ENCODE results near the gene RPS14. TPM values are rescaled to one million over a fixed set of nuclear protein-coding genes. Genes with fewer than 3 reads are reported as not detected.

RPS14 gene
- polyA plus RNA-seq, 1 of the 3 experiments (the other 2 are of a cell fraction): 10,227 TPM

DNA sequence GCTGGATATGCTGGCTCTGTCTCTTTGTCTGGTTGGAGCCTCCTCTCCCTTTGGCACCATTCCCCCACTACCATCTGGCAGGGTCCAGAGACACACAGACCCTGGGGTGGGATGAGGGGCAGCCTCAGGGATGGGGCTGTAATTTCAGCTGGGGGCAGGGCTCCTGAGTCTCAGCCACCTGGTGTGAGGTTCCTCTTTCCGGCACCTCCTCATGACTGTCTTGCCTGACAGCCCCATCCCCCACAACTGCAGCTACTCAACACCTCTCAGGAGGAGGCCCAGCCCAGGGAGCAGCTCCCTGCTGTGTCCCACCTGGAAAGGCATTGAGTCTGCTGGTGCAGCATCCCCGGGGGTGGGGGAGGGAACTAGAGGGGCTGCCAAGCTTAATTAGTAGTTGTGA is 11.7 kb upstream of the RPS14 start:
- H3K36me3 ChIP-seq (replicated peaks in 1 of 2; ENCODE audit: control insufficient read depth in 1 of 2, insufficient read depth in 2 of 2, low read length in 1 of 2): no peaks in the 10 kb centered on the region
- TF ChIP-seq RCOR1 (IDR thresholded peaks at IDR 0.05; ENCODE audit: low read length): no peak
- no peak for TF ChIP-seq SMC3 (IDR thresholded peaks at IDR 0.05; ENCODE audit: low read depth, low read length)
- TF ChIP-seq, protein P1, sequence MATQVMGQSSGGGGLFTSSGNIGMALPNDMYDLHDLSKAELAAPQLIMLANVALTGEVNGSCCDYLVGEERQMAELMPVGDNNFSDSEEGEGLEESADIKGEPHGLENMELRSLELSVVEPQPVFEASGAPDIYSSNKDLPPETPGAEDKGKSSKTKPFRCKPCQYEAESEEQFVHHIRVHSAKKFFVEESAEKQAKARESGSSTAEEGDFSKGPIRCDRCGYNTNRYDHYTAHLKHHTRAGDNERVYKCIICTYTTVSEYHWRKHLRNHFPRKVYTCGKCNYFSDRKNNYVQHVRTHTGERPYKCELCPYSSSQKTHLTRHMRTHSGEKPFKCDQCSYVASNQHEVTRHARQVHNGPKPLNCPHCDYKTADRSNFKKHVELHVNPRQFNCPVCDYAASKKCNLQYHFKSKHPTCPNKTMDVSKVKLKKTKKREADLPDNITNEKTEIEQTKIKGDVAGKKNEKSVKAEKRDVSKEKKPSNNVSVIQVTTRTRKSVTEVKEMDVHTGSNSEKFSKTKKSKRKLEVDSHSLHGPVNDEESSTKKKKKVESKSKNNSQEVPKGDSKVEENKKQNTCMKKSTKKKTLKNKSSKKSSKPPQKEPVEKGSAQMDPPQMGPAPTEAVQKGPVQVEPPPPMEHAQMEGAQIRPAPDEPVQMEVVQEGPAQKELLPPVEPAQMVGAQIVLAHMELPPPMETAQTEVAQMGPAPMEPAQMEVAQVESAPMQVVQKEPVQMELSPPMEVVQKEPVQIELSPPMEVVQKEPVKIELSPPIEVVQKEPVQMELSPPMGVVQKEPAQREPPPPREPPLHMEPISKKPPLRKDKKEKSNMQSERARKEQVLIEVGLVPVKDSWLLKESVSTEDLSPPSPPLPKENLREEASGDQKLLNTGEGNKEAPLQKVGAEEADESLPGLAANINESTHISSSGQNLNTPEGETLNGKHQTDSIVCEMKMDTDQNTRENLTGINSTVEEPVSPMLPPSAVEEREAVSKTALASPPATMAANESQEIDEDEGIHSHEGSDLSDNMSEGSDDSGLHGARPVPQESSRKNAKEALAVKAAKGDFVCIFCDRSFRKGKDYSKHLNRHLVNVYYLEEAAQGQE (IDR thresholded peaks at IDR 0.05; ENCODE audit: low read depth, low read length): no peak
- TF ChIP-seq, protein P2, sequence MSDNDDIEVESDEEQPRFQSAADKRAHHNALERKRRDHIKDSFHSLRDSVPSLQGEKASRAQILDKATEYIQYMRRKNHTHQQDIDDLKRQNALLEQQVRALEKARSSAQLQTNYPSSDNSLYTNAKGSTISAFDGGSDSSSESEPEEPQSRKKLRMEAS (IDR thresholded peaks at IDR 0.05; ENCODE audit: low read depth): no peak
- no peak for TF ChIP-seq ELF1 (IDR thresholded peaks at IDR 0.05)
- TF ChIP-seq, protein P3, sequence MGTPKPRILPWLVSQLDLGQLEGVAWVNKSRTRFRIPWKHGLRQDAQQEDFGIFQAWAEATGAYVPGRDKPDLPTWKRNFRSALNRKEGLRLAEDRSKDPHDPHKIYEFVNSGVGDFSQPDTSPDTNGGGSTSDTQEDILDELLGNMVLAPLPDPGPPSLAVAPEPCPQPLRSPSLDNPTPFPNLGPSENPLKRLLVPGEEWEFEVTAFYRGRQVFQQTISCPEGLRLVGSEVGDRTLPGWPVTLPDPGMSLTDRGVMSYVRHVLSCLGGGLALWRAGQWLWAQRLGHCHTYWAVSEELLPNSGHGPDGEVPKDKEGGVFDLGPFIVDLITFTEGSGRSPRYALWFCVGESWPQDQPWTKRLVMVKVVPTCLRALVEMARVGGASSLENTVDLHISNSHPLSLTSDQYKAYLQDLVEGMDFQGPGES (IDR thresholded peaks at IDR 0.05; ENCODE audit: low read depth, low read length): no peak
- TF ChIP-seq, protein P4, sequence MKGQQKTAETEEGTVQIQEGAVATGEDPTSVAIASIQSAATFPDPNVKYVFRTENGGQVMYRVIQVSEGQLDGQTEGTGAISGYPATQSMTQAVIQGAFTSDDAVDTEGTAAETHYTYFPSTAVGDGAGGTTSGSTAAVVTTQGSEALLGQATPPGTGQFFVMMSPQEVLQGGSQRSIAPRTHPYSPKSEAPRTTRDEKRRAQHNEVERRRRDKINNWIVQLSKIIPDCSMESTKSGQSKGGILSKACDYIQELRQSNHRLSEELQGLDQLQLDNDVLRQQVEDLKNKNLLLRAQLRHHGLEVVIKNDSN (IDR thresholded peaks at IDR 0.05; ENCODE audit: borderline replicate concordance, low read depth): no peak
- no peak for TF ChIP-seq RAD21 (IDR thresholded peaks at IDR 0.05; ENCODE audit: low read length)
- no peak for TF ChIP-seq JUND (IDR thresholded peaks at IDR 0.05)
- TF ChIP-seq, protein P5, sequence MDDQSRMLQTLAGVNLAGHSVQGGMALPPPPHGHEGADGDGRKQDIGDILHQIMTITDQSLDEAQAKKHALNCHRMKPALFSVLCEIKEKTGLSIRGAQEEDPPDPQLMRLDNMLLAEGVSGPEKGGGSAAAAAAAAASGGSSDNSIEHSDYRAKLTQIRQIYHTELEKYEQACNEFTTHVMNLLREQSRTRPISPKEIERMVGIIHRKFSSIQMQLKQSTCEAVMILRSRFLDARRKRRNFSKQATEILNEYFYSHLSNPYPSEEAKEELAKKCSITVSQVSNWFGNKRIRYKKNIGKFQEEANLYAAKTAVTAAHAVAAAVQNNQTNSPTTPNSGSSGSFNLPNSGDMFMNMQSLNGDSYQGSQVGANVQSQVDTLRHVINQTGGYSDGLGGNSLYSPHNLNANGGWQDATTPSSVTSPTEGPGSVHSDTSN (IDR thresholded peaks at IDR 0.05): no peak
- no peak for TF ChIP-seq YY1 (IDR thresholded peaks at IDR 0.05; ENCODE audit: low read depth)
- TF ChIP-seq POLR2AphosphoS5 (IDR thresholded peaks at IDR 0.05; ENCODE audit: low read depth, low read length): no peak
- no peak for TF ChIP-seq NRF1 (IDR thresholded peaks at IDR 0.05; ENCODE audit: low read depth, low read length)
- no peak for TF ChIP-seq GATA2 (CRISPR knock-in tag; IDR thresholded peaks at IDR 0.05)
- TF ChIP-seq, protein P6, sequence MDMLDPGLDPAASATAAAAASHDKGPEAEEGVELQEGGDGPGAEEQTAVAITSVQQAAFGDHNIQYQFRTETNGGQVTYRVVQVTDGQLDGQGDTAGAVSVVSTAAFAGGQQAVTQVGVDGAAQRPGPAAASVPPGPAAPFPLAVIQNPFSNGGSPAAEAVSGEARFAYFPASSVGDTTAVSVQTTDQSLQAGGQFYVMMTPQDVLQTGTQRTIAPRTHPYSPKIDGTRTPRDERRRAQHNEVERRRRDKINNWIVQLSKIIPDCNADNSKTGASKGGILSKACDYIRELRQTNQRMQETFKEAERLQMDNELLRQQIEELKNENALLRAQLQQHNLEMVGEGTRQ (IDR thresholded peaks at IDR 0.05; ENCODE audit: borderline replicate concordance, low read depth, low read length): no peak
- TF ChIP-seq, protein P7, sequence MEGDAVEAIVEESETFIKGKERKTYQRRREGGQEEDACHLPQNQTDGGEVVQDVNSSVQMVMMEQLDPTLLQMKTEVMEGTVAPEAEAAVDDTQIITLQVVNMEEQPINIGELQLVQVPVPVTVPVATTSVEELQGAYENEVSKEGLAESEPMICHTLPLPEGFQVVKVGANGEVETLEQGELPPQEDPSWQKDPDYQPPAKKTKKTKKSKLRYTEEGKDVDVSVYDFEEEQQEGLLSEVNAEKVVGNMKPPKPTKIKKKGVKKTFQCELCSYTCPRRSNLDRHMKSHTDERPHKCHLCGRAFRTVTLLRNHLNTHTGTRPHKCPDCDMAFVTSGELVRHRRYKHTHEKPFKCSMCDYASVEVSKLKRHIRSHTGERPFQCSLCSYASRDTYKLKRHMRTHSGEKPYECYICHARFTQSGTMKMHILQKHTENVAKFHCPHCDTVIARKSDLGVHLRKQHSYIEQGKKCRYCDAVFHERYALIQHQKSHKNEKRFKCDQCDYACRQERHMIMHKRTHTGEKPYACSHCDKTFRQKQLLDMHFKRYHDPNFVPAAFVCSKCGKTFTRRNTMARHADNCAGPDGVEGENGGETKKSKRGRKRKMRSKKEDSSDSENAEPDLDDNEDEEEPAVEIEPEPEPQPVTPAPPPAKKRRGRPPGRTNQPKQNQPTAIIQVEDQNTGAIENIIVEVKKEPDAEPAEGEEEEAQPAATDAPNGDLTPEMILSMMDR (IDR thresholded peaks at IDR 0.05): no peak
- TF ChIP-seq TCF12 (IDR thresholded peaks at IDR 0.05): no peak
- no peak for TF ChIP-seq TEAD4 (IDR thresholded peaks at IDR 0.05; ENCODE audit: borderline replicate concordance, insufficient read depth)
- no peak for TF ChIP-seq NFIC (IDR thresholded peaks at IDR 0.05; ENCODE audit: borderline replicate concordance)
- TF ChIP-seq, protein P8, sequence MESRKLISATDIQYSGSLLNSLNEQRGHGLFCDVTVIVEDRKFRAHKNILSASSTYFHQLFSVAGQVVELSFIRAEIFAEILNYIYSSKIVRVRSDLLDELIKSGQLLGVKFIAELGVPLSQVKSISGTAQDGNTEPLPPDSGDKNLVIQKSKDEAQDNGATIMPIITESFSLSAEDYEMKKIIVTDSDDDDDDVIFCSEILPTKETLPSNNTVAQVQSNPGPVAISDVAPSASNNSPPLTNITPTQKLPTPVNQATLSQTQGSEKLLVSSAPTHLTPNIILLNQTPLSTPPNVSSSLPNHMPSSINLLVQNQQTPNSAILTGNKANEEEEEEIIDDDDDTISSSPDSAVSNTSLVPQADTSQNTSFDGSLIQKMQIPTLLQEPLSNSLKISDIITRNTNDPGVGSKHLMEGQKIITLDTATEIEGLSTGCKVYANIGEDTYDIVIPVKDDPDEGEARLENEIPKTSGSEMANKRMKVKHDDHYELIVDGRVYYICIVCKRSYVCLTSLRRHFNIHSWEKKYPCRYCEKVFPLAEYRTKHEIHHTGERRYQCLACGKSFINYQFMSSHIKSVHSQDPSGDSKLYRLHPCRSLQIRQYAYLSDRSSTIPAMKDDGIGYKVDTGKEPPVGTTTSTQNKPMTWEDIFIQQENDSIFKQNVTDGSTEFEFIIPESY (IDR thresholded peaks at IDR 0.05; ENCODE audit: borderline replicate concordance, low read depth): no peak
- no peak overlapping the region for H3K4me3 ChIP-seq (ENCODE audit: low read depth in 2 of 2, low read length in 1 of 2)
- no peaks in the 10 kb centered on the region for H3K9me3 ChIP-seq
- H3K27ac ChIP-seq (ENCODE audit: low read depth in 2 of 2, low read length in 1 of 2): no peak overlapping the region
- no peaks in the 10 kb centered on the region for H3K79me2 ChIP-seq (ENCODE audit: insufficient read depth)
- no peaks in the 10 kb centered on the region for H3F3A ChIP-seq (replicated peaks; ENCODE audit: insufficient read depth)
- CTCF ChIA-PET: interaction anchor here (5.4 to 8.1 kb wide), 3 partner anchors 63 to 98 kb away, joined by 56 to 83 read pairs (median 64); no protein-coding TSS in a partner anchor
- no peak overlapping the region for H2AFZ ChIP-seq (ENCODE audit: low read depth)
- POLR2A ChIA-PET: interaction anchor here (0.6 to 1.0 kb wide), 2 partner anchors 19 to 297 kb away, joined by 3 to 4 read pairs; no protein-coding TSS in a partner anchor
- no peaks in the 10 kb centered on the region for H4K20me1 ChIP-seq (ENCODE audit: insufficient read depth)
- H3K4me2 ChIP-seq: no peak overlapping the region
- peaks cover 6 to 8% of the 10 kb centered on the region in 2 experiments; a peak in 2 of 4 replicates for H3K4me1 ChIP-seq (ENCODE audit: control insufficient read depth in 1 of 2, insufficient read depth in 2 of 2, low read depth in 1 of 2, low read length in 1 of 2)
- H3K27me3 ChIP-seq (ENCODE audit: insufficient read depth): no peaks in the 10 kb centered on the region
- DNase-seq: no peak
- no peak overlapping the region for H3K9ac ChIP-seq
- no peaks in the 10 kb centered on the region for H3K9me2 ChIP-seq
- WGBS (ENCODE audit: low lambda C conversion rate): 100% methylated on average over 1 of the region's 2 CpGs

Data from SK-N-SH (cell line).